ENCODE data around the gene GABBR1. TPM values are rescaled to one million over a fixed set of nuclear protein-coding genes. Genes with fewer than 3 reads are reported as not detected.

Gene GABBR1
- total and polyA plus RNA-seq, 2 donors (not counting 3 experiments of a cell fraction or from before 2014, with no cell fraction given) = 43.6 to 50.8 TPM

- Histone ChIP-seq H4K20me1 (replicated peaks; ENCODE audit: control insufficient read depth, extremely low read depth, insufficient read depth, low read length) (no peaks in the 10 kb centered on the region), H3K9me3 (replicated peaks; ENCODE audit: control insufficient read depth, insufficient read depth, low read length) (no peaks in the 10 kb centered on the region), H3K9me1 (replicated peaks; ENCODE audit: control insufficient read depth, extremely low read depth, insufficient read depth, low read length) (no peaks in the 10 kb centered on the region), H2AFZ (ENCODE audit: low read depth, low read length) (no peak overlapping the region), H3K9ac (replicated peaks; ENCODE audit: extremely low read depth, insufficient read depth, low read length) (no peak overlapping the region), H3K27me3 (ENCODE audit: control insufficient read depth in 2 of 2, insufficient read depth in 2 of 2, low read length in 2 of 2) (peaks cover 0 to 8% of the 10 kb centered on the region in 2 experiments), H3K4me1 (ENCODE audit: control insufficient read depth, extremely low read depth, insufficient read depth, low read length) (no peaks in the 10 kb centered on the region), H3K79me2 (ENCODE audit: control insufficient read depth, insufficient read depth, low read length) (no peaks in the 10 kb centered on the region), H3K4me3 (replicated peaks in 1 of 3; ENCODE audit: insufficient read depth in 1 of 3, low read depth in 1 of 3, low read length in 3 of 3) (no peak overlapping the region), H3K27ac (ENCODE audit: insufficient read depth, low read depth, low read length) (no peak overlapping the region), H3K4me2 (ENCODE audit: insufficient read depth, low read length) (no peak overlapping the region), H3K36me3 (ENCODE audit: control insufficient read depth in 2 of 2, extremely low read depth in 1 of 2, insufficient read depth in 2 of 2, low read length in 2 of 2) (no peaks in the 10 kb centered on the region)
- dilution Hi-C loops (cut with MboI; ENCODE audit: extremely low pct_ligation_motif_present, low sequenced_read_pairs) (no loop called here), intact Hi-C loops (cut with micrococcal nuclease) (no loop called here)
- DNase-seq (ENCODE audit: low read depth, low spot score) (no peak), FAIRE-seq (no peak)
- CTCF ChIA-PET = interaction anchor here (0.7 to 2.0 kb wide), 9 partner anchors 11 to 1094 kb away, joined by 3 to 12 read pairs (median 4); partner anchors contain the start of gene OR12D3
- POLR2A ChIA-PET = no interaction called here
- TF ChIP-seq GATA2 (IDR thresholded peaks at IDR 0.05; ENCODE audit: insufficient read depth, insufficient read length, low read depth, low read length) = no peak
- no peak for TF ChIP-seq POLR2A (IDR thresholded peaks at IDR 0.05; ENCODE audit: low read depth, low read length)
- TF ChIP-seq JUN (IDR thresholded peaks at IDR 0.05; ENCODE audit: borderline replicate concordance, insufficient read depth, insufficient read length, low read depth) = no peak
- TF ChIP-seq, protein P1, sequence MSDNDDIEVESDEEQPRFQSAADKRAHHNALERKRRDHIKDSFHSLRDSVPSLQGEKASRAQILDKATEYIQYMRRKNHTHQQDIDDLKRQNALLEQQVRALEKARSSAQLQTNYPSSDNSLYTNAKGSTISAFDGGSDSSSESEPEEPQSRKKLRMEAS (IDR thresholded peaks at IDR 0.05; ENCODE audit: insufficient read depth, insufficient read length) = no peak
- TF ChIP-seq FOS (IDR thresholded peaks at IDR 0.05; ENCODE audit: borderline replicate concordance, insufficient read depth, low read length) = no peak
- TF ChIP-seq EZH2 (IDR thresholded peaks at IDR 0.05; ENCODE audit: borderline replicate concordance, low read depth, low read length, severe bottlenecking) = no peak
- TF ChIP-seq MYC (IDR thresholded peaks at IDR 0.05; ENCODE audit: low read depth, low read length) = no peak
- no peak for TF ChIP-seq POLR2AphosphoS5 (IDR thresholded peaks at IDR 0.05; ENCODE audit: insufficient read depth, low read depth, low read length)
- TF ChIP-seq CTCF (IDR thresholded peaks at IDR 0.05; ENCODE audit: extremely low read depth in 1 of 2, insufficient read depth in 1 of 2, low read depth in 1 of 2, low read length in 2 of 2) = no peak
- BruUV-seq (replicated peaks) = no TSS peak
Observed at GRCh38 chr6:29590218-29590808, 42.7 kb downstream of the GABBR1 start.

Data from endothelial cell of umbilical vein (primary cell).